K562 (cell line): ENCODE measurements around the gene NMNAT2. TPM values are rescaled to one million over a fixed set of nuclear protein-coding genes. Genes with fewer than 3 reads are reported as not detected.

Experiments used
- ATAC-seq: fragments of 200-7000 bp; cut with Tn5 transposase; 3 replicates; pipeline ENCODE4 v1.9.1; 2020; ENCODE audit warnings: moderate library complexity
- BruUV-seq: library from RNA; stranded (reverse); fragments of 400-500 nt; replicated peaks from 2 replicates; lab custom pipeline; 2021; lab: Mats Ljungman, UMichigan
- CTCF ChIA-PET: fragments of 300-600 bp; formaldehyde crosslinking; extraction: SDS; loops from one replicate; lab custom pipeline; 2021; ENCODE audit warnings: low intra/inter-chr PET ratio; lab: Yijun Ruan, JAX
- POLR2A ChIA-PET: fragments of 300-600, 350-650 bp; sonication (Branson Sonifier 250); formaldehyde crosslinking; extraction: SDS; loops from one replicate; lab custom pipeline; 2021; ENCODE audit warnings: antibody characterized with exemption, inconsistent platforms; lab: Yijun Ruan, JAX
- DNase-seq, 4 experiments: peaks; one replicate each; pipeline versions ENCODE4 v3.0.0 to v3.0.0-alpha.2; 2011 to 2018; ENCODE audit warnings: low spot score in 3 of 4, mixed read lengths in 3 of 4; ENCODE audit errors: extremely low read depth in 1 of 4
- FAIRE-seq: peaks from 2 replicates; lab custom pipeline; 2011; peaks lifted over from hg19 to GRCh38; lab: Jason Lieb, UNC
- H2AFZ ChIP-seq: 2 replicates; pipeline ENCODE4 v1.6.0; 2011; ENCODE audit warnings: low read depth, low read length, control low read depth, inconsistent platforms
- H3K27ac ChIP-seq: fragments of 200-600 bp; 3 replicates; pipeline ENCODE4 v1.8.0; 2011; ENCODE audit warnings: low read depth, mild to moderate bottlenecking, control low read depth, inconsistent platforms, low read length, moderate library complexity, mixed read lengths; ENCODE audit errors: extremely low read depth
- H3K27me3 ChIP-seq, 2 experiments: fragments of 300-600 bp in 1 of 2; 2 replicates in 1 of 2; 3 replicates in 1 of 2; pipeline versions ENCODE4 v1.6.0 to v1.8.0; 2011; ENCODE audit warnings: inconsistent platforms in 2 of 2, low read length in 2 of 2, mild to moderate bottlenecking in 1 of 2, mixed read lengths in 1 of 2, moderate library complexity in 1 of 2; ENCODE audit not compliant: control insufficient read depth in 2 of 2, insufficient read depth in 2 of 2
- H3K36me3 ChIP-seq: fragments of 300-600 bp; 3 replicates; pipeline ENCODE4 v1.8.0; 2011; ENCODE audit warnings: mild to moderate bottlenecking, low read length, inconsistent platforms; ENCODE audit not compliant: control insufficient read depth, insufficient read depth
- H3K4me1 ChIP-seq, 2 experiments: fragments of 200-600 bp in 1 of 2; replicated peaks in 1 of 2; 2 replicates in 1 of 2; 3 replicates in 1 of 2; pipeline versions ENCODE4 v1.5.1 to v1.8.0; 2011; ENCODE audit warnings: inconsistent platforms in 2 of 2, low read length in 2 of 2, mild to moderate bottlenecking in 1 of 2, mixed read lengths in 1 of 2, moderate library complexity in 1 of 2; ENCODE audit not compliant: control insufficient read depth in 2 of 2, insufficient read depth in 2 of 2
- H3K4me2 ChIP-seq: 2 replicates; pipeline ENCODE4 v1.6.1; 2011; ENCODE audit warnings: low read length, control low read depth, inconsistent platforms, mixed read lengths; ENCODE audit not compliant: insufficient read depth
- H3K4me3 ChIP-seq: fragments of 200-600 bp; sonication (generic), shearing (Covaris generic); 2 replicates; pipeline ENCODE4 v1.5.1; 2016; ENCODE audit warnings: control low read depth, inconsistent platforms
- H3K79me2 ChIP-seq: fragments of 200-600 bp; 3 replicates; pipeline ENCODE4 v1.8.0; 2011; ENCODE audit warnings: low read length, inconsistent platforms; ENCODE audit not compliant: control insufficient read depth, insufficient read depth
- H3K9ac ChIP-seq, 2 experiments: 2 replicates each; pipeline versions ENCODE4 v1.6.0 to v1.6.1; 2011; ENCODE audit warnings: low read depth in 2 of 2, low read length in 2 of 2, control low read depth in 1 of 2, inconsistent platforms in 1 of 2, mild to moderate bottlenecking in 1 of 2, mixed read lengths in 1 of 2; ENCODE audit not compliant: insufficient read depth in 1 of 2
- H3K9me1 ChIP-seq: one replicate; pipeline ENCODE4 v1.6.0; 2011; ENCODE audit warnings: inconsistent platforms, mild to moderate bottlenecking, low read length, moderate library complexity; ENCODE audit not compliant: control insufficient read depth, insufficient read depth
- H3K9me3 ChIP-seq: replicated peaks from 2 replicates; pipeline ENCODE4 v1.5.1; 2011; ENCODE audit warnings: low read depth, low read length, inconsistent platforms; ENCODE audit not compliant: control insufficient read depth, insufficient read depth
- H4K20me1 ChIP-seq: replicated peaks from 2 replicates; pipeline ENCODE4 v1.6.1; 2011; ENCODE audit warnings: low read length, inconsistent platforms, mixed read lengths; ENCODE audit not compliant: control insufficient read depth, insufficient read depth
- EZH2 ChIP-seq: IDR thresholded peaks from 2 replicates; pipeline ENCODE4 v1.6.1; 2012; ENCODE audit warnings: low read depth, mild to moderate bottlenecking, inconsistent platforms, low read length, borderline replicate concordance
- HDAC2 ChIP-seq: fragments of 450-650 bp; IDR thresholded peaks from 2 replicates; pipeline ENCODE4 v1.6.1; 2016; ENCODE audit warnings: mild to moderate bottlenecking
- ZC3H11A ChIP-seq: IDR thresholded peaks from 2 replicates; pipeline ENCODE4 v1.6.1; 2012; ENCODE audit warnings: low read depth, low read length, improper control_type of control experiment
- ZNF174 ChIP-seq: fragments of 250-450 bp; sonication (Bioruptor Pico); IDR thresholded peaks from 2 replicates; pipeline ENCODE4 v1.4.0; 2020; ENCODE audit warnings: mild to moderate bottlenecking
- WGBS: fragments of 100-300 bp; shearing (Covaris generic); methylation state at CpG from one replicate; pipeline ENCODE4 v1.1.6; 2016; ENCODE audit warnings: low coverage, mixed read lengths; ENCODE audit not compliant: insufficient coverage; ENCODE audit errors: missing lambda C conversion rate; 5-methylcytosine and 5-hydroxymethylcytosine counted together
- in situ Hi-C: fragments of 300-500 bp; cut with MboI; formaldehyde crosslinking; loops from 4 replicates; pipeline ENCODE4 v1.15.0; 2018; ENCODE audit warnings: inconsistent platforms, mixed read lengths
- intact Hi-C: fragments of 100-400 bp; cut with micrococcal nuclease; formaldehyde crosslinking; loops from 2 replicates; pipeline ENCODE4 v1.14.2; 2022
- polyA plus RNA-seq, 8 experiments: library from polyadenylated mRNA; depleted of rRNA in 4 of 8; stranded (reverse) in 5 of 8; unstranded in 3 of 8; fragments of >200 nt; fragmentation: Nextera tagmentation in 2 of 8; fragmentation: Illumina TruSeq in 1 of 8; extraction: Ambion mirVana in 2 of 8; extraction: Trizol in 1 of 8; gene quantifications; 2 replicates each; pipeline versions ENCODE4 v1.2.1 to v1.2.3, GENCODE V29; 2011 to 2014; ENCODE audit warnings: inconsistent platforms in 1 of 8, missing spikeins in 1 of 8
- total RNA-seq, 7 experiments: library from RNA; depleted of rRNA in 6 of 7; stranded (reverse); fragments of >200 nt in 6 of 7; fragmentation: Illumina TruSeq in 2 of 7; extraction: Trizol in 2 of 7; gene quantifications; 2 replicates each; pipeline versions ENCODE4 v1.2.1 to v1.2.3, GENCODE V29; 2011 to 2021; ENCODE audit warnings: low replicate concordance in 1 of 7
- TF ChIP-seq, protein P1 (sequence below): fragments of 450-650 bp; IDR thresholded peaks from 2 replicates; pipeline ENCODE4 v1.6.1; 2016; ENCODE audit warnings: low read depth, mild to moderate bottlenecking, moderate library complexity
- TF ChIP-seq, protein P2 (sequence below), 2 experiments: fragments of 200-800 bp in 1 of 2; sonication (Bioruptor generic) in 1 of 2; sonication (generic) in 1 of 2; formaldehyde crosslinking in 1 of 2; IDR thresholded peaks in 1 of 2; conservative IDR thresholded peaks in 1 of 2; 2 replicates each; pipeline versions ENCODE4 v1.5.0 to v1.6.1; 2016 to 2020; ENCODE audit warnings: missing compliant biosample characterization in 1 of 2, missing genetic modification characterization in 1 of 2, missing genetic modification reagents in 1 of 2
- TF ChIP-seq, protein P3 (sequence below): sonication (generic); formaldehyde crosslinking; IDR thresholded peaks from 2 replicates; pipeline ENCODE4 v1.4.0; 2020; ENCODE audit warnings: mild to moderate bottlenecking, missing genetic modification reagents

Gene NMNAT2
- total and polyA plus RNA-seq, 9 of the 15 experiments (the other 6 are each of a cell fraction or from before 2014, with no cell fraction given), result not detected

DNA sequence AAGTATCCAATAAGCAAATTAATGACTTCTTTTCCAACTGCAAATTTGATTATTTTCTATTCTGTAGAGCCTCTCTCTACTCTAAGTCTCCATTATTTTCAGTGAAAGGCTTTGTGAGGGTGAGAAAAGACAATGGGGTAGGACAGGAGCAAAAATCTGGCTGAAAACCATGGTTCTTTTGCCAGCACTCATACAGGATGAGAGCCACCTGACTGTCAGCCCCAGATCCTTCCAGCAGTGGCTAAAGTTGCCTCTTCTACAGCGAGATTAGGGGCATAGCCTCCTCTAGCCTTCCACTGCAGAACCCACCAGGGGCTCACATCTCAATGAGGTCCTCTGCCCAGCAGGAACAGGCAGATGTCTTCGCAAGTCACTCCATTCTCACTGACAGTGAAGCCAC, 23.7 kb downstream of the NMNAT2 start (continued):
- TF ChIP-seq EZH2 (no peak), HDAC2 (no peak)
- TF ChIP-seq, protein P1, sequence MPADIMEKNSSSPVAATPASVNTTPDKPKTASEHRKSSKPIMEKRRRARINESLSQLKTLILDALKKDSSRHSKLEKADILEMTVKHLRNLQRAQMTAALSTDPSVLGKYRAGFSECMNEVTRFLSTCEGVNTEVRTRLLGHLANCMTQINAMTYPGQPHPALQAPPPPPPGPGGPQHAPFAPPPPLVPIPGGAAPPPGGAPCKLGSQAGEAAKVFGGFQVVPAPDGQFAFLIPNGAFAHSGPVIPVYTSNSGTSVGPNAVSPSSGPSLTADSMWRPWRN, result no peak

DNA sequence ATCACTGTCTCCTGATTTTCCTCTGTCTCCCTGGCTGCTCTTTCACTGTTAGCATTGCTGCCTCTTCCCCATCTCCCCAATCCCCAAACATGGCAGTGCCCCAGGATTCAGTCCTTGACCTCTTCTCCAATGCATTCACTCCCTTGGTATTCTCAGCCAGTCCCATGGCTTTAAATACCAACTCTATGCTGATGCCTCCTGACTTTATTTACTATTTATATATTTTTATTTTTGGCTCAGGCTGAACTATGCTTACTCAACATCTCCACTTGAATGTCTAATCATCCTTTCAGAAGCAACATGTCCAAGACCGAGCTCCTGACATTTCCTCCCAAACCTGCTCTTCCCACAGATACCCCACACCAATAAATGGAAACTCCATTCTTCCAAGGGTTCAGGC, 26.3 kb downstream of the NMNAT2 start:
- no peak overlapping the region for H3K27ac ChIP-seq
- no peak overlapping the region for H3K4me2 ChIP-seq
- no peaks in the 10 kb centered on the region for H3K9me3 ChIP-seq
- BruUV-seq, result no TSS peak
- no peaks in the 10 kb centered on the region for H3K9me1 ChIP-seq
- intact Hi-C loops, result no loop called here
- WGBS, result 0% methylated on average over 1 of the region's 1 CpG
- FAIRE-seq (no peak), ATAC-seq (no peak)
- H4K20me1 ChIP-seq, result no peaks in the 10 kb centered on the region
- CTCF ChIA-PET, result no interaction called here
- no peaks in the 10 kb centered on the region for H3K36me3 ChIP-seq
- POLR2A ChIA-PET, result no interaction called here
- H3K79me2 ChIP-seq, result no peaks in the 10 kb centered on the region
- no peaks in the 10 kb centered on the region for H3K4me1 ChIP-seq
- no peak overlapping the region for H3K9ac ChIP-seq
- no peak overlapping the region for H2AFZ ChIP-seq
- TF ChIP-seq ZC3H11A (no peak), ZNF174 (CRISPR knock-in tag) (no peak)
- TF ChIP-seq, protein P2, sequence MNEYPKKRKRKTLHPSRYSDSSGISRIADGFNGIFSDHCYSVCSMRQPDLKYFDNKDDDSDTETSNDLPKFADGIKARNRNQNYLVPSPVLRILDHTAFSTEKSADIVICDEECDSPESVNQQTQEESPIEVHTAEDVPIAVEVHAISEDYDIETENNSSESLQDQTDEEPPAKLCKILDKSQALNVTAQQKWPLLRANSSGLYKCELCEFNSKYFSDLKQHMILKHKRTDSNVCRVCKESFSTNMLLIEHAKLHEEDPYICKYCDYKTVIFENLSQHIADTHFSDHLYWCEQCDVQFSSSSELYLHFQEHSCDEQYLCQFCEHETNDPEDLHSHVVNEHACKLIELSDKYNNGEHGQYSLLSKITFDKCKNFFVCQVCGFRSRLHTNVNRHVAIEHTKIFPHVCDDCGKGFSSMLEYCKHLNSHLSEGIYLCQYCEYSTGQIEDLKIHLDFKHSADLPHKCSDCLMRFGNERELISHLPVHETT (CRISPR knock-in tag; conservative IDR thresholded peaks at IDR 0.05 in 1 of 2, IDR thresholded peaks at IDR 0.05 in 1 of 2), result no peak
- TF ChIP-seq, protein P3, sequence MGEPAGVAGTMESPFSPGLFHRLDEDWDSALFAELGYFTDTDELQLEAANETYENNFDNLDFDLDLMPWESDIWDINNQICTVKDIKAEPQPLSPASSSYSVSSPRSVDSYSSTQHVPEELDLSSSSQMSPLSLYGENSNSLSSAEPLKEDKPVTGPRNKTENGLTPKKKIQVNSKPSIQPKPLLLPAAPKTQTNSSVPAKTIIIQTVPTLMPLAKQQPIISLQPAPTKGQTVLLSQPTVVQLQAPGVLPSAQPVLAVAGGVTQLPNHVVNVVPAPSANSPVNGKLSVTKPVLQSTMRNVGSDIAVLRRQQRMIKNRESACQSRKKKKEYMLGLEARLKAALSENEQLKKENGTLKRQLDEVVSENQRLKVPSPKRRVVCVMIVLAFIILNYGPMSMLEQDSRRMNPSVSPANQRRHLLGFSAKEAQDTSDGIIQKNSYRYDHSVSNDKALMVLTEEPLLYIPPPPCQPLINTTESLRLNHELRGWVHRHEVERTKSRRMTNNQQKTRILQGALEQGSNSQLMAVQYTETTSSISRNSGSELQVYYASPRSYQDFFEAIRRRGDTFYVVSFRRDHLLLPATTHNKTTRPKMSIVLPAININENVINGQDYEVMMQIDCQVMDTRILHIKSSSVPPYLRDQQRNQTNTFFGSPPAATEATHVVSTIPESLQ, result no peak
- TF ChIP-seq, all 486 proteins: peak for 0
- Histone ChIP-seq H3K27me3 (peaks cover 6% of the 10 kb centered on the region in 2 experiments; a peak in 3 of 5 replicates), H3K4me3 (no peak overlapping the region)
- in situ Hi-C loops, result no loop called here
- no peak for DNase-seq
